D721Med (cell line): ENCODE data around the gene PRKAR1B.

ENCODE experiments used
- DNase-seq: peaks from one replicate; pipeline ENCODE4 v3.0.0; 2011; ENCODE audit warnings: low spot score; ENCODE audit not compliant: insufficient read length
- FAIRE-seq: peaks from 2 replicates; lab custom pipeline; 2011; peaks lifted over from hg19 to GRCh38; lab: Jason Lieb, UNC
- CTCF ChIP-seq: IDR thresholded peaks from 2 replicates; pipeline ENCODE4 v1.5.1; 2012; ENCODE audit warnings: mild to moderate bottlenecking, control low read depth; ENCODE audit not compliant: insufficient read depth; ENCODE audit errors: missing control alignments

Gene PRKAR1B

GRCh38 chr7:650339-651031 lies 76.6 kb downstream of the PRKAR1B start:
- DNase-seq (no peak), FAIRE-seq (no peak)
- no peak for TF ChIP-seq CTCF

- no peak for FAIRE-seq
- no peak for DNase-seq
- no peak for TF ChIP-seq CTCF
Measured at GRCh38 chr7:646951-647350, 80.1 kb downstream of the PRKAR1B start.

DNA sequence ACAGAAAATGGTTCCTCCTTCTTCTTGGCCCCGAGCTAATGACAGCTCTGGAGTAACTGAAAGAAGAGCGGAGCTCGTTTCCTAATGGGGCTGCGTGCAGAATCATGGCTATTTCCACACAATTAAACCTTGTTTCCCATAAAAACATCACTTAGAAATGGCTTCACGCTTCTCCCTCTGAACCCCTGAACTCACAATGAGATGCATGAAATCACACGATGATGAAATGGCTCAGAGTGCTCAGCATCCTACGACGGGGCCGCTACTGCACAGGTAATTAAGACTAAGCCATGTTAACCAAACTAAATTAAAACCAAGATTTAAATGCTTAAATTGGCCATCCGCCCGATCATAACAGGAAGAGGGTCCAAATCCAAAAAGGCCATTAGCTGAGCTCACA lies 80.6 kb downstream of the PRKAR1B start:
- no peak for TF ChIP-seq CTCF
- no peak for FAIRE-seq
- DNase-seq, result no peak

- DNase-seq (no peak), FAIRE-seq (no peak)
- TF ChIP-seq CTCF, result no peak
Measured at GRCh38 chr7:645606-646005, 81.5 kb downstream of the PRKAR1B start.

- no peak for DNase-seq
- FAIRE-seq, result no peak
- TF ChIP-seq CTCF, result no peak
Measured at GRCh38 chr7:644381-645305, 82.4 kb downstream of the PRKAR1B start.

DNA sequence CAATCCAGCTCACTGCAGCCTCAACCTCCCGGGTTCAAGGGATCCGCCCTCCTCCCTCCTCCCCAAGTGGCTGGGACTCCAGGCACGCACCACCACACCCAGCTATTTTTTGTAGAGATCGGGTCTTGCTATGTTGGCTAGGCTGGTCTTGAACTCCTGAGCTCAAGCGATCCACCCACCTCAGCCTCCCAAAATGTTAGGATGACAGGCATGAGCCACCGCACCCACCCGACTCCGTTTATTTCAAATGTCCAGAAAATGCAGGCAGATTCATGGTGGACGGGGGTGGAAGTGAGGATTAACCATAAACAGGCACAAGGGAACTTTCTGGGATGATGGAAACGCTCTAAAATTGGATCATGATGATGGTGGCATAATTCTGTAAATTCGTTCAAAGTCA lies 85.1 kb downstream of the PRKAR1B start:
- no peak for DNase-seq
- TF ChIP-seq CTCF, result no peak
- no peak for FAIRE-seq

DNA sequence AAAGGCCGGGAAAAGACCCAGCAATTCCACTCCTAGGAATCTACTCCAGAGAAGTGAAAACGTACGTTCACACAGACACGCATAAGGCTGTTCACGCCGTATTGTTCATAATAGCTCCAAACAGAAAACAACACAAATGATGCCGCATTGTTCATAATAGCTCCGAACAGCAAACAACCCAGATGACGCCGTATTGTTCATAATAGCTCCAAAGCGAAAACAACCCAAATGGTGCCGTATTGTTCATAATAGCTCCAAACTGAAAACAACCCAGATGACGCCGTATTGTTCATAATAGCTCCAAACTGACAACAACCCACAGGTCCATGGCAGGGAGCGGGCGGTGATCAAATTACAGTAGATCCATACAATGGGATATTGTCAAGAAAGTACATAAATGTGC lies 85.8 kb downstream of the PRKAR1B start:
- no peak for TF ChIP-seq CTCF
- DNase-seq, result no peak
- FAIRE-seq, result no peak
